CD4-positive, alpha-beta T cell (primary cell): ENCODE measurements around the gene OGFOD2. TPM values are rescaled to one million over a fixed set of nuclear protein-coding genes. Genes with fewer than 3 reads are reported as not detected.

Experiments used
- ATAC-seq: fragments of 200-7000 bp; cut with Tn5 transposase; one replicate; pipeline ENCODE4 v1.10.0; 2022; ENCODE audit warnings: mild to moderate bottlenecking; ENCODE audit not compliant: poor library complexity
- CTCF ChIA-PET: fragments of 350-600 bp; sonication (Branson Sonifier 250); formaldehyde crosslinking; loops from one replicate; lab custom pipeline; 2021; ENCODE audit warnings: antibody characterized with exemption, inconsistent platforms; lab: Charles Lee
- POLR2A ChIA-PET: fragments of 350-600 bp; sonication (Branson Sonifier 250); formaldehyde crosslinking; loops from one replicate; lab custom pipeline; 2021; ENCODE audit warnings: antibody characterized with exemption, inconsistent platforms; lab: Charles Lee
- DNase-seq, 14 experiments: peaks; one replicate each; pipeline ENCODE4 v3.0.0-alpha.2; 2013 to 2020; ENCODE audit warnings: mixed read lengths in 2 of 14
- H3K27ac ChIP-seq, 2 donors: one replicate each; pipeline versions ENCODE4 v1.5.1 to v1.7.0; 2013; ENCODE audit warnings: low read length in 2 of 2, low read depth in 1 of 2, mild to moderate bottlenecking in 1 of 2
- H3K27me3 ChIP-seq, 2 experiments: 1 replicate in 1 of 2; 2 replicates in 1 of 2; pipeline versions ENCODE4 v1.6.1 to v1.7.0; 2013; ENCODE audit warnings: low read length in 2 of 2, control low read depth in 1 of 2, mild to moderate bottlenecking in 1 of 2, moderate library complexity in 1 of 2; ENCODE audit not compliant: insufficient read depth in 2 of 2, control insufficient read depth in 1 of 2
- H3K36me3 ChIP-seq: one replicate; pipeline ENCODE4 v1.6.1; 2013; ENCODE audit warnings: low read length, control low read depth; ENCODE audit not compliant: insufficient read depth
- H3K4me1 ChIP-seq: one replicate; pipeline ENCODE4 v1.6.1; 2013; ENCODE audit warnings: low read length, control low read depth; ENCODE audit not compliant: insufficient read depth
- H3K4me3 ChIP-seq: one replicate; pipeline ENCODE4 v1.5.1; 2013; ENCODE audit warnings: mild to moderate bottlenecking, low read length, moderate library complexity
- H3K9me3 ChIP-seq, 2 experiments: 1 replicate in 1 of 2; 2 replicates in 1 of 2; pipeline versions ENCODE4 v1.6.1 to v1.7.0; 2013; ENCODE audit warnings: low read length in 2 of 2, mild to moderate bottlenecking in 2 of 2, control low read depth in 1 of 2, moderate library complexity in 1 of 2; ENCODE audit not compliant: control insufficient read depth in 1 of 2, insufficient read depth in 1 of 2
- H3K27ac Mint-ChIP-seq: one replicate; pipeline ENCODE4 v1.8.0; 2020; ENCODE audit warnings: mixed read lengths
- H3K27me3 Mint-ChIP-seq: one replicate; pipeline ENCODE4 v1.8.0; 2021; ENCODE audit warnings: mixed read lengths
- H3K36me3 Mint-ChIP-seq: one replicate; pipeline ENCODE4 v1.8.0; 2021; ENCODE audit warnings: low read depth, mixed read lengths
- H3K4me1 Mint-ChIP-seq: one replicate; pipeline ENCODE4 v1.8.0; 2021; ENCODE audit warnings: low read depth, mixed read lengths
- H3K4me3 Mint-ChIP-seq: one replicate; pipeline ENCODE4 v1.8.0; 2020; ENCODE audit warnings: mild to moderate bottlenecking, mixed read lengths
- H3K9me3 Mint-ChIP-seq: one replicate; pipeline ENCODE4 v1.8.0; 2020; ENCODE audit warnings: mixed read lengths
- intact Hi-C, 2 experiments: fragments of 100-400 bp; cut with DNase I in 1 of 2; cut with micrococcal nuclease in 1 of 2; formaldehyde crosslinking; loops; one replicate each; pipeline versions ENCODE4 v1.15.1 to v1.9.0; 2023 to 2025; cut with DNase I, micrococcal nuclease
- total RNA-seq, 174 experiments: library from RNA in 2 of 174; stranded (reverse) in 2 of 174; gene quantifications; one replicate each; pipeline ENCODE4 v1.2.3 and lab custom pipeline; 2021 to 2026
- TF ChIP-seq, protein P1 (sequence below): fragments of 200-600 bp; IDR thresholded peaks from one replicate; pipeline ENCODE4 v1.8.0; 2022; ENCODE audit warnings: antibody characterized with exemption, mild to moderate bottlenecking

Gene OGFOD2
- total RNA-seq, 2 experiments from 2014 or later = 12.0 to 14.9 TPM

DNA sequence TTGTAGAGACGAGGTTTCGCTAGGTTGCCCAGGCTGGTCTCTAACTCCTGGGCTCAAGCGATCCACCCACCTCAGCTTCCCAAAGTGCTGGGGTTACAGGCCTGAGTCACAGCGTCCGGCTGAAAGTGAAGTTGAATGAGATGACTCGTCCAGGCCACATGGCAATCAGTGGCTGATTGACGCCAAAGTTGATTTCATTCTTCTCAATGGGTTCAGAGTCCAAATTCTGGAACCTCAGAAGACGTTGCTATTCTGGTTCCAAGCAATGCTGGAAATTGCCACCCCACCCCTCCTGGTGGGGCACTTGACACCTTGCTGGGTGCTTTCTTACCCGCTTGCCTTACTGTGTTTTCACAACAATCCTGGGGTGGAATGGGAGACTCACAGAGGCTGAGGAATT, 23.6 kb upstream of the OGFOD2 start:
- DNase-seq = peak in 2 of 14 experiments; percentile 29 to 48
- intact Hi-C loops = loop anchor here in 1 of 2 experiments (10.0 kb wide), 1 partner anchor 317 kb away; no protein-coding TSS in a partner anchor
- POLR2A ChIA-PET = interaction anchor here (0.6 kb wide), 1 partner anchor 53 kb away, joined by 3 read pairs; no protein-coding TSS in a partner anchor
- peaks cover 6% of the 10 kb centered on the region for H3K4me1 Mint-ChIP-seq
- H3K36me3 Mint-ChIP-seq = peaks cover 9% of the 10 kb centered on the region
- no peak overlapping the region for H3K27ac Mint-ChIP-seq
- CTCF ChIA-PET = interaction anchor here (2.8 kb wide), 1 partner anchor 158 kb away, joined by 16 read pairs; no protein-coding TSS in a partner anchor
- TF ChIP-seq, protein P1, sequence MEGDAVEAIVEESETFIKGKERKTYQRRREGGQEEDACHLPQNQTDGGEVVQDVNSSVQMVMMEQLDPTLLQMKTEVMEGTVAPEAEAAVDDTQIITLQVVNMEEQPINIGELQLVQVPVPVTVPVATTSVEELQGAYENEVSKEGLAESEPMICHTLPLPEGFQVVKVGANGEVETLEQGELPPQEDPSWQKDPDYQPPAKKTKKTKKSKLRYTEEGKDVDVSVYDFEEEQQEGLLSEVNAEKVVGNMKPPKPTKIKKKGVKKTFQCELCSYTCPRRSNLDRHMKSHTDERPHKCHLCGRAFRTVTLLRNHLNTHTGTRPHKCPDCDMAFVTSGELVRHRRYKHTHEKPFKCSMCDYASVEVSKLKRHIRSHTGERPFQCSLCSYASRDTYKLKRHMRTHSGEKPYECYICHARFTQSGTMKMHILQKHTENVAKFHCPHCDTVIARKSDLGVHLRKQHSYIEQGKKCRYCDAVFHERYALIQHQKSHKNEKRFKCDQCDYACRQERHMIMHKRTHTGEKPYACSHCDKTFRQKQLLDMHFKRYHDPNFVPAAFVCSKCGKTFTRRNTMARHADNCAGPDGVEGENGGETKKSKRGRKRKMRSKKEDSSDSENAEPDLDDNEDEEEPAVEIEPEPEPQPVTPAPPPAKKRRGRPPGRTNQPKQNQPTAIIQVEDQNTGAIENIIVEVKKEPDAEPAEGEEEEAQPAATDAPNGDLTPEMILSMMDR = no peak
- H3K9me3 Mint-ChIP-seq = no peaks in the 10 kb centered on the region
- H3K4me3 Mint-ChIP-seq = no peak overlapping the region
- no peak overlapping the region for H3K27ac ChIP-seq
- H3K27me3 ChIP-seq = no peaks in the 10 kb centered on the region
- no peak for ATAC-seq
- no peak overlapping the region for H3K4me3 ChIP-seq
- H3K4me1 ChIP-seq = peaks cover 15% of the 10 kb centered on the region
- H3K27me3 Mint-ChIP-seq = no peaks in the 10 kb centered on the region
- H3K36me3 ChIP-seq = no peaks in the 10 kb centered on the region
- H3K9me3 ChIP-seq = no peaks in the 10 kb centered on the region

DNA sequence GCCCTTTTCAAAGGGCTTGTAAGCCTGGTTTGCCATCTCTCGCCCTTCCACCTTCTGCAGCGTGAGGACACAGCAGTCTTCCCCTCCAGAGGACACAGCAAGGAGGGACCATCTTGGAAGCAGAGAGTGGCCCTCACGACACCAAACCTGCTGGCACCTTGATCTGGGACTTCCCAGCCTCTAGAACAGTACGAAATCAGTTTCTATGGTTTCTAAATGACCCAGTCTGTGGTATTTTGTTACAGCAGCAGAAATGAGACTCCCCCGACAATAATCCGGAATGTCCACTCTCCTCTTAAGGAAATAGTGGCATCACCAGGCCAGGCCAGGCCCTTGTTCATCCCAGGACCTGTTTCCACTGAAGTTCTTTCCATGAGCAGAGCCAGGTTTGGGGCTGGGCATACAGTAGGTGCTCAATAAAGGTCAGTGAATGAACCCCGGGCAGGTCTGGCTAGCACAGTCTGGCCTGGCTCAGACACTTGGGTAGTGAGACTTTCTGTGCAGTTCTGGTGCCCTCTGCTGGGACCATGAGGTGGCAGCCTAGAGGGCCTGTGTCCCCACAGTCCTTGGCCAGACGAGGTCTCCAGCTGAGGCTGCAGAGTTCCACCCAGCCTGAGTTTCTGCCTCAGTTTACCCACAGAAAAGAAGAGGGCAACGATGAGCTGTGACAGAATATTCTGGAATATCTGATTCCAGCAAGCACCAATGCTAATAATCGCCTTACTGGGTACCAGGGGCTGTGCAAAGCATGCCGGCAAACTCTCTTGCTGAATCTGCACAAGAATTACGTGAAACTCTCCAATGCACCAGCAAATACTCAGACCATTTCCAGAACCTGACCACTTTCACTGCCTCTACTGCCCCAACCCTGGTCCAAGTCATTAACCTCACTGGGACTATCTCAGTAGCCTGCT, 22.8 kb upstream of the OGFOD2 start:
- TF ChIP-seq, protein P1 = peak; percentile 83
- no peaks in the 10 kb centered on the region for H3K9me3 Mint-ChIP-seq
- H3K4me3 Mint-ChIP-seq = no peak overlapping the region
- no peaks in the 10 kb centered on the region for H3K27me3 Mint-ChIP-seq
- ATAC-seq (peak; percentile 99), DNase-seq (peak; percentile 62 to 87 (median 70))
- Histone ChIP-seq H3K4me1 (peaks cover 6% of the 10 kb centered on the region), H3K9me3 (no peaks in the 10 kb centered on the region), H3K4me3 (no peak overlapping the region), H3K27me3 (no peaks in the 10 kb centered on the region), H3K27ac (no peak overlapping the region), H3K36me3 (no peaks in the 10 kb centered on the region)
- POLR2A ChIA-PET = interaction anchor here (0.5 to 0.7 kb wide), 2 partner anchors 56 to 64 kb away, joined by 3 read pairs; partner anchors contain the start of gene VPS37B
- H3K27ac Mint-ChIP-seq = no peak overlapping the region
- H3K36me3 Mint-ChIP-seq = peaks cover 9% of the 10 kb centered on the region
- H3K4me1 Mint-ChIP-seq = peaks cover 6% of the 10 kb centered on the region
- intact Hi-C loops = loop anchor here (1.0 to 10.0 kb wide), 3 partner anchors 92 to 317 kb away; no protein-coding TSS in a partner anchor
- CTCF ChIA-PET = interaction anchor here (0.6 to 2.8 kb wide), 9 partner anchors 25 to 159 kb away, joined by 3 to 20 read pairs (median 4); partner anchors contain the start of gene VPS37B

DNA sequence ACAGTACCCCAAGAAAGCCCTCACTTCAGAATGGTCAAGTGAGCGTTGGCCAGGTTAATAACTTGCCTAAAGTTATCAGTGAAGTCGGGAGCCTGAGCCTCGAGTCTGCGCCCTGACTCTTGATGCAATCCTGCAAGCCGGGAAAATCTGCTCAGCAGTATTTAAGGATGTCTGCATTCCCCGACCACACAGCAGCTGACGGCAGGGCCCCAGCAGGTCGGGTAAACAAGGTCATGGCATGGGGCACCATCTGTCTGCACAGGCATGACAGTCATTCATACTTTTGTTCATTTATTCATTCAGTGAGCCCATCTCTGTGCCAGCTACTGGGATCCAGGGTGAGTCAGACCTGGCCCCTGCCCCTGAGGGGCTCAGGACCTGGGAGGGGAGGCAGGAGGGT, 19.9 kb upstream of the OGFOD2 start:
- H3K9me3 Mint-ChIP-seq = no peaks in the 10 kb centered on the region
- no peaks in the 10 kb centered on the region for H3K36me3 Mint-ChIP-seq
- H3K4me1 Mint-ChIP-seq = peaks cover 6% of the 10 kb centered on the region
- intact Hi-C loops = loop anchor here in 1 of 2 experiments (10.0 kb wide), 1 partner anchor 320 kb away; no protein-coding TSS in a partner anchor
- H3K27ac Mint-ChIP-seq = no peak overlapping the region
- no peaks in the 10 kb centered on the region for H3K27me3 Mint-ChIP-seq
- no peak overlapping the region for H3K27ac ChIP-seq
- ATAC-seq (no peak), DNase-seq (no peak)
- H3K36me3 ChIP-seq = no peaks in the 10 kb centered on the region
- no peaks in the 10 kb centered on the region for H3K4me1 ChIP-seq
- POLR2A ChIA-PET = interaction anchor here (1.8 kb wide), 1 partner anchor 19 kb away, joined by 9 read pairs; the partner anchor contains the start of gene OGFOD2
- no peak overlapping the region for H3K4me3 Mint-ChIP-seq
- no peak overlapping the region for H3K4me3 ChIP-seq
- TF ChIP-seq, protein P1 = no peak
- no peaks in the 10 kb centered on the region for H3K27me3 ChIP-seq
- no peaks in the 10 kb centered on the region for H3K9me3 ChIP-seq
- CTCF ChIA-PET = no interaction called here
